IMR-90 (cell line): ENCODE data around the gene CCP110. TPM values are rescaled to one million over a fixed set of nuclear protein-coding genes. Genes with fewer than 3 reads are reported as not detected.

Experiments used
- ATAC-seq: fragments of 200-7000 bp; cut with Tn5 transposase; 2 replicates; pipeline ENCODE4 v1.9.1; 2020; ENCODE audit warnings: low read depth, mild to moderate bottlenecking, moderate library complexity
- BruUV-seq: library from RNA; stranded (reverse); fragments of 400-500 nt; replicated peaks from 2 replicates; lab custom pipeline; 2021; lab: Mats Ljungman, UMichigan
- CTCF ChIA-PET: fragments of 300-600 bp; formaldehyde crosslinking; extraction: SDS; loops from one replicate; lab custom pipeline; 2021; ENCODE audit warnings: antibody characterized with exemption; lab: Yijun Ruan, JAX
- POLR2A ChIA-PET: fragments of 300-600 bp; sonication (Branson Sonifier 250); formaldehyde crosslinking; loops from one replicate; lab custom pipeline; 2022; ENCODE audit warnings: antibody characterized with exemption; ENCODE audit not compliant: unreplicated experiment; lab: Charles Lee
- DNase-seq: peaks from one replicate; pipeline ENCODE4 v3.0.0; 2013
- H2AFZ ChIP-seq: replicated peaks from 2 replicates; pipeline ENCODE3; 2013; ENCODE audit warnings: low read length, mild to moderate bottlenecking; ENCODE audit not compliant: poor library complexity
- H2AK5ac ChIP-seq: 2 replicates; pipeline ENCODE4 v1.6.1; 2013; ENCODE audit warnings: low read depth, low read length, inconsistent platforms
- H2AK9ac ChIP-seq: replicated peaks from 2 replicates; pipeline ENCODE3; 2013; ENCODE audit warnings: mild to moderate bottlenecking, low read depth, low read length, moderate library complexity; ENCODE audit not compliant: poor library complexity
- H2BK120ac ChIP-seq: 2 replicates; pipeline ENCODE4 v1.6.1; 2013; ENCODE audit warnings: low read depth, low read length, inconsistent platforms
- H2BK15ac ChIP-seq: 3 replicates; pipeline ENCODE4 v1.6.1; 2013; ENCODE audit warnings: low read depth, low read length, inconsistent platforms
- H2BK20ac ChIP-seq: 2 replicates; pipeline ENCODE4 v1.6.1; 2013; ENCODE audit warnings: low read depth, mild to moderate bottlenecking, inconsistent platforms, low read length, moderate library complexity
- H2BK5ac ChIP-seq: 2 replicates; pipeline ENCODE4 v1.6.1; 2013; ENCODE audit warnings: mild to moderate bottlenecking, low read depth, low read length, inconsistent platforms; ENCODE audit not compliant: poor library complexity, severe bottlenecking
- H3K14ac ChIP-seq: replicated peaks from 2 replicates; pipeline ENCODE4 v1.6.1; 2013; ENCODE audit warnings: low read depth, low read length, inconsistent platforms
- H3K18ac ChIP-seq: 2 replicates; pipeline ENCODE4 v1.6.1; 2013; ENCODE audit warnings: low read depth, low read length, control low read depth
- H3K23ac ChIP-seq: 2 replicates; pipeline ENCODE4 v1.6.1; 2013; ENCODE audit warnings: low read depth, low read length, inconsistent platforms
- H3K27ac ChIP-seq: 2 replicates; pipeline ENCODE4 v1.5.1; 2013; ENCODE audit warnings: mild to moderate bottlenecking, control low read depth, low read length; ENCODE audit not compliant: insufficient read depth
- H3K27me3 ChIP-seq: 2 replicates; pipeline ENCODE4 v1.6.1; 2013; ENCODE audit warnings: low read length; ENCODE audit not compliant: control insufficient read depth, insufficient read depth
- H3K36me3 ChIP-seq: 2 replicates; pipeline ENCODE4 v1.6.1; 2013; ENCODE audit warnings: low read length, mixed read lengths; ENCODE audit not compliant: control insufficient read depth, insufficient read depth
- H3K4ac ChIP-seq: 2 replicates; pipeline ENCODE4 v1.6.1; 2013; ENCODE audit warnings: low read depth, low read length, inconsistent platforms
- H3K4me1 ChIP-seq: 2 replicates; pipeline ENCODE4 v1.6.1; 2013; ENCODE audit warnings: low read length, mixed read lengths; ENCODE audit not compliant: control insufficient read depth, insufficient read depth
- H3K4me2 ChIP-seq: 2 replicates; pipeline ENCODE4 v1.6.1; 2013; ENCODE audit warnings: low read depth, mild to moderate bottlenecking, control low read depth, low read length, moderate library complexity
- H3K4me3 ChIP-seq: 2 replicates; pipeline ENCODE4 v1.5.1; 2013; ENCODE audit warnings: low read depth, mild to moderate bottlenecking, control low read depth, low read length, moderate library complexity; ENCODE audit not compliant: insufficient read depth
- H3K56ac ChIP-seq: 2 replicates; pipeline ENCODE4 v1.6.1; 2013; ENCODE audit warnings: low read length, inconsistent platforms; ENCODE audit not compliant: insufficient read depth; ENCODE audit errors: extremely low read depth
- H3K79me1 ChIP-seq, 2 experiments: 2 replicates each; pipeline ENCODE4 v1.6.1; 2013; ENCODE audit warnings: low read length in 2 of 2, inconsistent platforms in 1 of 2, low read depth in 1 of 2
- H3K9ac ChIP-seq: 2 replicates; pipeline ENCODE4 v1.6.1; 2013; ENCODE audit warnings: low read depth, low read length, control low read depth
- H3K9me1 ChIP-seq: 2 replicates; pipeline ENCODE4 v1.6.1; 2013; ENCODE audit warnings: low read length, inconsistent platforms; ENCODE audit not compliant: insufficient read depth
- H3K9me3 ChIP-seq: 2 replicates; pipeline ENCODE4 v1.6.1; 2013; ENCODE audit warnings: low read length; ENCODE audit not compliant: control insufficient read depth, insufficient read depth
- H4K20me1 ChIP-seq: 2 replicates; pipeline ENCODE4 v1.6.1; 2013; ENCODE audit warnings: low read length, inconsistent platforms; ENCODE audit not compliant: insufficient read depth
- H4K5ac ChIP-seq: 2 replicates; pipeline ENCODE4 v1.6.1; 2013; ENCODE audit warnings: mild to moderate bottlenecking, low read depth, low read length, control low read depth
- H4K8ac ChIP-seq, 2 experiments: 2 replicates each; pipeline ENCODE4 v1.6.1; 2013; ENCODE audit warnings: low read depth in 2 of 2, low read length in 2 of 2, control low read depth in 1 of 2, inconsistent platforms in 1 of 2
- H4K91ac ChIP-seq: 2 replicates; pipeline ENCODE4 v1.6.1; 2013; ENCODE audit warnings: low read depth, low read length, inconsistent platforms; ENCODE audit not compliant: insufficient read depth
- CEBPB ChIP-seq: IDR thresholded peaks from 2 replicates; pipeline ENCODE4 v1.6.1; 2012; ENCODE audit warnings: low read depth, low read length, improper control_type of control experiment
- MXI1 ChIP-seq: IDR thresholded peaks from 2 replicates; pipeline ENCODE4 v1.6.1; 2012; ENCODE audit warnings: low read depth, mild to moderate bottlenecking, low read length, moderate library complexity, borderline replicate concordance
- WGBS, 2 experiments: methylation state at CpG; one replicate each; pipeline versions ENCODE4 v1.1.5 to v1.1.7; 2013; ENCODE audit warnings: missing lambda C conversion rate in 2 of 2; ENCODE audit not compliant: insufficient read length in 1 of 2; ENCODE audit errors: extremely low coverage in 2 of 2; 5-methylcytosine and 5-hydroxymethylcytosine counted together
- dilution Hi-C: fragments of 300-500 bp; cut with HindIII; formaldehyde crosslinking; loops from one replicate; pipeline ENCODE4 v1.14.3; 2018; ENCODE audit warnings: low sequenced_read_pairs; ENCODE audit not compliant: unreplicated experiment
- in situ Hi-C: fragments of 300-500 bp; cut with MboI; formaldehyde crosslinking; loops from 3 replicates; pipeline ENCODE4 v1.14.3; 2019; ENCODE audit warnings: low sequenced_read_pairs, inconsistent platforms, mixed read lengths
- intact Hi-C: fragments of 100-400 bp; cut with micrococcal nuclease; formaldehyde crosslinking; loops from 2 replicates; pipeline ENCODE4 v1.10.0; 2022
- polyA plus RNA-seq, 3 experiments: library from polyadenylated mRNA; depleted of rRNA; stranded (reverse); fragments of >200 nt; gene quantifications; 2 replicates each; pipeline ENCODE4 v1.2.3, GENCODE V29; 2012; ENCODE audit warnings: low replicate concordance in 1 of 3
- total RNA-seq: library from RNA; depleted of rRNA; stranded (reverse); fragments of >200 nt; gene quantifications from 2 replicates; pipeline ENCODE4 v1.2.3, GENCODE V29; 2012

Gene CCP110
- total and polyA plus RNA-seq, 2 of the 4 experiments (the other 2 are of a cell fraction) = 4.7 to 7.7 TPM

DNA sequence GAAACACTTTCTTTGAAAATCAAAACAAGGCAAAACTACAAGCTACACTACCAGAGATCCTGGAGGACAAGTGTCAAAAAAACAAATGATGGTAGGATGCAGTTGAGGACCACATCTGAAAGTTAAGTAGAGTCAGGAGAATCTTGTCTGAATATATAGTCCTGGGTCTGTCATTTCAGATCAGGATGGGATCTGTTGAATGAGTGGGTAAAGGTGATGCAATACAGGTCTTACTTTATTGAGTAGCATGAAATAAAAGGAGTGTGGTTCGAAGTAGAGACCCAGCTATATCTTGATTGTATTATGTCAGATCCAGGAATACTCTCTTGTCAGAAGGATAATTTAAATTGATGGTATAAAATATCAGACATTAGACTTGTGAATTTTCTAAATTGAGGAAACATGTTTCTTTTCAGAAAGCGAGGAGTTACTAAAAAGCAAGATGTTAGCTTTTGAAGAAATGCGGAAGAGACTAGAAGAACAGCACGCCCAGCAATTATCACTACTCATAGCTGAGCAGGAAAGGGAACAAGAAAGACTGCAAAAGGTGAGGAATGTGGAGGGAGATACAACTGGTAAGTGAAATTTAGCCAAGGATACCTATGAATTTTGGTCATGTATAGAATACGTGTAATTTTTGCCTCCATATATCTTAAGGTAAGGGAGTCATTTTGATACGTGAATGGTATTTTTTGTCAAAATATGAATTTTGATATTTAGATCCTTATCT is 16.7 kb downstream of the CCP110 start:
- Histone ChIP-seq H3K9ac (no peak overlapping the region), H2BK15ac (no peak overlapping the region), H4K5ac (no peak overlapping the region), H2AK9ac (no peak overlapping the region), H2AFZ (no peak overlapping the region), H3K14ac (no peak overlapping the region), H2BK5ac (no peak overlapping the region), H3K79me1 (no peaks in the 10 kb centered on the region; a peak in 1 of 4 replicates), H3K27me3 (no peaks in the 10 kb centered on the region), H3K27ac (no peak overlapping the region), H2BK20ac (no peak overlapping the region), H3K23ac (no peak overlapping the region), H3K9me1 (no peaks in the 10 kb centered on the region), H3K9me3 (no peaks in the 10 kb centered on the region), H3K4ac (no peak overlapping the region), H3K4me3 (no peak overlapping the region), H3K4me2 (no peak overlapping the region), H3K18ac (no peak overlapping the region), H2BK120ac (no peak overlapping the region), H3K4me1 (no peaks in the 10 kb centered on the region), H4K91ac (no peak overlapping the region), H4K8ac (no peak overlapping the region), H2AK5ac (no peak overlapping the region), H3K36me3 (peaks cover 10% of the 10 kb centered on the region), H4K20me1 (no peaks in the 10 kb centered on the region), H3K56ac (no peak overlapping the region)
- dilution Hi-C loops = no loop called here
- no TSS peak for BruUV-seq
- CTCF ChIA-PET = interaction anchor here (0.6 to 1.4 kb wide), 4 partner anchors 9 to 346 kb away, joined by 3 to 4 read pairs (median 3); partner anchors contain the start of gene VPS35L
- POLR2A ChIA-PET = interaction anchor here (0.8 kb wide), 1 partner anchor 15 kb away, joined by 3 read pairs; the partner anchor contains the start of gene VPS35L
- intact Hi-C loops = no loop called here
- in situ Hi-C loops = no loop called here
- DNase-seq (no peak), ATAC-seq (no peak)
- WGBS, 2 experiments = no CpG with 5 or more reads among the region's 6 CpGs
- TF ChIP-seq CEBPB (peak; percentile 62), MXI1 (no peak)
